BJ (cell line): ENCODE data around the gene HEBP1. TPM values are rescaled to one million over a fixed set of nuclear protein-coding genes. Genes with fewer than 3 reads are reported as not detected.

Experiments
- CTCF ChIA-PET: fragments of 350-600 bp; formaldehyde crosslinking; extraction: SDS; loops from one replicate; lab custom pipeline; 2021; ENCODE audit warnings: antibody characterized with exemption, inconsistent platforms; lab: Yijun Ruan, JAX
- POLR2A ChIA-PET: fragments of 300-600 bp; sonication (Branson Sonifier 250); formaldehyde crosslinking; extraction: SDS; loops from one replicate; lab custom pipeline; 2021; ENCODE audit warnings: antibody characterized with exemption; lab: Charles Lee
- DNase-seq: peaks from one replicate; pipeline ENCODE4 v3.0.0-alpha.2; 2011; ENCODE audit warnings: low read depth
- H3K27me3 ChIP-seq: 2 replicates; pipeline ENCODE4 v1.6.0; 2011; ENCODE audit warnings: low read length; ENCODE audit not compliant: control insufficient read depth, insufficient read depth
- H3K36me3 ChIP-seq: 2 replicates; pipeline ENCODE4 v1.5.1; 2011; ENCODE audit warnings: low read length; ENCODE audit not compliant: control insufficient read depth, insufficient read depth
- H3K4me3 ChIP-seq: 2 replicates; pipeline ENCODE4 v1.5.1; 2011; ENCODE audit warnings: low read depth, mild to moderate bottlenecking, control low read depth, low read length
- polyA plus RNA-seq: library from polyadenylated mRNA; depleted of rRNA; stranded (reverse); fragments of >200 nt; gene quantifications from 2 replicates; pipeline ENCODE4 v1.2.3, GENCODE V29; 2011
- TF ChIP-seq, protein P1 (sequence below): IDR thresholded peaks from 2 replicates; pipeline ENCODE4 v1.5.1; 2011; ENCODE audit warnings: low read depth, mild to moderate bottlenecking, control low read depth, inconsistent platforms, low read length, moderate library complexity; ENCODE audit not compliant: insufficient read depth

The HEBP1 gene
- polyA plus RNA-seq, 1 experiment = 41.9 TPM

- ChIA-PET POLR2A (no interaction called here), CTCF (interaction anchor here (0.7 to 1.0 kb wide), 3 partner anchors 11 to 19 kb away, joined by 3 read pairs; no protein-coding TSS in a partner anchor)
- TF ChIP-seq, protein P1, sequence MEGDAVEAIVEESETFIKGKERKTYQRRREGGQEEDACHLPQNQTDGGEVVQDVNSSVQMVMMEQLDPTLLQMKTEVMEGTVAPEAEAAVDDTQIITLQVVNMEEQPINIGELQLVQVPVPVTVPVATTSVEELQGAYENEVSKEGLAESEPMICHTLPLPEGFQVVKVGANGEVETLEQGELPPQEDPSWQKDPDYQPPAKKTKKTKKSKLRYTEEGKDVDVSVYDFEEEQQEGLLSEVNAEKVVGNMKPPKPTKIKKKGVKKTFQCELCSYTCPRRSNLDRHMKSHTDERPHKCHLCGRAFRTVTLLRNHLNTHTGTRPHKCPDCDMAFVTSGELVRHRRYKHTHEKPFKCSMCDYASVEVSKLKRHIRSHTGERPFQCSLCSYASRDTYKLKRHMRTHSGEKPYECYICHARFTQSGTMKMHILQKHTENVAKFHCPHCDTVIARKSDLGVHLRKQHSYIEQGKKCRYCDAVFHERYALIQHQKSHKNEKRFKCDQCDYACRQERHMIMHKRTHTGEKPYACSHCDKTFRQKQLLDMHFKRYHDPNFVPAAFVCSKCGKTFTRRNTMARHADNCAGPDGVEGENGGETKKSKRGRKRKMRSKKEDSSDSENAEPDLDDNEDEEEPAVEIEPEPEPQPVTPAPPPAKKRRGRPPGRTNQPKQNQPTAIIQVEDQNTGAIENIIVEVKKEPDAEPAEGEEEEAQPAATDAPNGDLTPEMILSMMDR = no peak
- no peak for DNase-seq
- Histone ChIP-seq H3K36me3 (no peaks in the 10 kb centered on the region), H3K4me3 (no peak overlapping the region), H3K27me3 (no peaks in the 10 kb centered on the region)
Measured at GRCh38 chr12:12995088-12995487, 5.0 kb downstream of the HEBP1 start.

DNA sequence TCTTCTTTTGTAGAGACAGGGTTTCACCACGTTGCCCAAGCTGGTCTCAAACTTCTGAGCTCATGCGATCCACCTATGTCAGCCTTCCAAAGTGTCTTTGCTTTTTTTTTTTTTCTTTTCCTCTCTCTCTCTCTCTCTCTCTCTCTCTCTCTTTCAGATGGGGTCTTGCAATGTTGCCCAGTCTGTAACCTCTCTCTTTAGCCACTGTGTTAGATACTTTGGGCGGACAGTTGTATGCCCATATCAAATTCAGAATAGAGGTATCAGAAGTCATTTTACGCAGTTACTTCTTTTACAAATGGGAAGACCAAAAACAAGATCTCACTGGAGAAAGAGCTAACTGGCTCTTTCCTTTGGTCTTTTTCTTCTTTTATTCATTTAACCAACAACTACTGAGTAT lies 6.7 kb downstream of the HEBP1 start:
- CTCF ChIA-PET = no interaction called here

GRCh38 chr12:12992418-12993130 lies 7.5 kb downstream of the HEBP1 start:
- Histone ChIP-seq H3K36me3 (peaks cover 5% of the 10 kb centered on the region; the same call in 1 of the 2 replicates), H3K4me3 (peak overlapping the region; percentile 12; the same call in 1 of the 2 replicates), H3K27me3 (no peaks in the 10 kb centered on the region)
- POLR2A ChIA-PET = no interaction called here
- DNase-seq = peak; percentile 73
- TF ChIP-seq, protein P1 = no peak
- CTCF ChIA-PET = interaction anchor here (1.0 kb wide), 1 partner anchor 9 kb away, joined by 4 read pairs; no protein-coding TSS in a partner anchor

More for the DNA sequence above, 6.7 kb downstream of the HEBP1 start:
- POLR2A ChIA-PET = no interaction called here
- TF ChIP-seq, protein P1 = no peak
- peaks cover 5% of the 10 kb centered on the region; the same call in 1 of the 2 replicates for H3K36me3 ChIP-seq
- DNase-seq = no peak
- H3K4me3 ChIP-seq = no peak overlapping the region
- H3K27me3 ChIP-seq = no peaks in the 10 kb centered on the region

DNA sequence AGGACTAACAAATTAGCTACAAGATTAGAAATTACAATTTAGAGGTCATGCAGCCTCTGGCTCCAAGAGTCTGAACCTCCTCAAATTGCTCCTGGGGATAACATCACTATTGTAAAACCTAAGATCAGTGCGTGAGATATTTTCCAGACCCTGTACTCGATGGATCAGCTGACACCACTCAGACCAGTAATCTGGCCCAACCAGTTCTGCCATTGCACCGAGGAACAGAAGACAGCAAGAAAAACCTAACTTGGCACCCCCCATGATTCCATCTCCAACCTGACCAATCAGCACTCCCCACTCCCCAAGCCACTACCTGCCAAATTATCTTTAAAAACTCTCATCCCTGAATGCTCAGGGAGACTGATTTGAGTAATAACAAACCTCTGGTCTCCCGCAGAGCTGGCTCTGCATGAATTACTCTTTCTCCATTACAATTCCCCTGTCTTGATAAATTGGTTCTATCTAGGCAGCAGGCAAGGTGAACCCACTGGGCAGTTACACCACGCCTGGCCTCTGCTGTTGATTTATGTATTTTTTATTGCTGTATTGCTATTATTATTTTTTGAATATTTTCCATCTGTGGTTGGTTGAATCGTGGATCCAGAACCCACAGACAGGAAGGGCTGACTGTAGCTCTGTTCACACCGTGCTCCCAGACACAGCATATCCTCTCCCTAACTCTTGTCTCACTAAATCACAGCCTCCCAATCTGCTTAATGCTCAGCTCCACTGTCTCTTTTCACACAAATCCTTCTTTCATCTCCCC lies 9.2 kb downstream of the HEBP1 start:
- no peak for DNase-seq
- TF ChIP-seq, protein P1 = no peak
- ChIA-PET CTCF (interaction anchor here (1.1 to 1.2 kb wide), 2 partner anchors 244 to 253 kb away, joined by 3 to 4 read pairs; no protein-coding TSS in a partner anchor), POLR2A (no interaction called here)
- H3K27me3 ChIP-seq = no peaks in the 10 kb centered on the region
- peaks cover 13% of the 10 kb centered on the region for H3K36me3 ChIP-seq
- no peak overlapping the region for H3K4me3 ChIP-seq

- peaks cover 13% of the 10 kb centered on the region for H3K36me3 ChIP-seq
- H3K27me3 ChIP-seq = no peaks in the 10 kb centered on the region
- no peak for DNase-seq
- no peak overlapping the region for H3K4me3 ChIP-seq
- POLR2A ChIA-PET = no interaction called here
- TF ChIP-seq, protein P1 = no peak
- CTCF ChIA-PET = interaction anchor here (1.2 to 9.3 kb wide), 4 partner anchors 11 to 245 kb away, joined by 3 to 96 read pairs (median 6); no protein-coding TSS in a partner anchor
Measured at GRCh38 chr12:12987421-12987820, 12.6 kb downstream of the HEBP1 start.
